PC-3 (cell line): ENCODE measurements around the gene IL17RA. TPM values are rescaled to one million over a fixed set of nuclear protein-coding genes. Genes with fewer than 3 reads are reported as not detected.

ENCODE experiments used
- ATAC-seq: fragments of 200-7000 bp; cut with Tn5 transposase; 2 replicates; pipeline ENCODE4 v1.9.1; 2020; ENCODE audit warnings: mild to moderate bottlenecking, moderate library complexity
- BruUV-seq: library from RNA; stranded (reverse); fragments of 400-500 nt; replicated peaks from 2 replicates; lab custom pipeline; 2021; lab: Mats Ljungman, UMichigan
- CTCF ChIA-PET: fragments of 300-600 bp; sonication (Branson Sonifier 250); formaldehyde crosslinking; loops from one replicate; lab custom pipeline; 2022; ENCODE audit warnings: antibody characterized with exemption; lab: Charles Lee
- POLR2A ChIA-PET: fragments of 300-600 bp; sonication (Branson Sonifier 250); formaldehyde crosslinking; loops from one replicate; lab custom pipeline; 2022; ENCODE audit warnings: antibody characterized with exemption; ENCODE audit not compliant: unreplicated experiment; lab: Charles Lee
- DNase-seq: peaks from one replicate; pipeline ENCODE4 v3.0.0-alpha.2; 2015
- H2AFZ ChIP-seq: fragments of 300-600 bp; sonication (generic); 2 replicates; pipeline ENCODE4 v1.6.0; 2016; ENCODE audit warnings: antibody characterized with exemption, low read length
- H3F3A ChIP-seq: fragments of 300-600 bp; sonication (generic); one replicate; pipeline ENCODE4 v1.6.0; 2017; ENCODE audit warnings: antibody characterized with exemption, low read length, control low read depth, mild to moderate bottlenecking; ENCODE audit not compliant: unreplicated experiment
- H3K27ac ChIP-seq: fragments of 300-600 bp; sonication (generic); 2 replicates; pipeline ENCODE4 v1.5.1; 2016; ENCODE audit warnings: mild to moderate bottlenecking, low read length
- H3K27me3 ChIP-seq: fragments of 300-600 bp; sonication (generic); 2 replicates; pipeline ENCODE4 v1.6.1; 2016; ENCODE audit warnings: low read length, mixed read lengths
- H3K36me3 ChIP-seq: fragments of 300-600 bp; sonication (generic); 2 replicates; pipeline ENCODE4 v1.6.1; 2016; ENCODE audit warnings: low read depth, mixed run types, low read length, mixed read lengths
- H3K4me1 ChIP-seq: fragments of 300-600 bp; sonication (generic); 2 replicates; pipeline ENCODE4 v1.5.1; 2016; ENCODE audit warnings: low read length; ENCODE audit not compliant: insufficient read depth
- H3K4me2 ChIP-seq: fragments of 300-600 bp; sonication (generic); 2 replicates; pipeline ENCODE4 v1.6.0; 2016; ENCODE audit warnings: low read length
- H3K4me3 ChIP-seq: fragments of 300-600 bp; sonication (generic); 2 replicates; pipeline ENCODE4 v1.5.1; 2016; ENCODE audit warnings: mild to moderate bottlenecking, low read length, mixed read lengths
- H3K79me2 ChIP-seq: fragments of 300-600 bp; sonication (generic); 2 replicates; pipeline ENCODE4 v1.6.1; 2017; ENCODE audit warnings: low read length, mixed read lengths
- H3K9ac ChIP-seq: fragments of 300-600 bp; sonication (generic); 2 replicates; pipeline ENCODE4 v1.6.0; 2016; ENCODE audit warnings: mild to moderate bottlenecking, low read length
- H3K9me2 ChIP-seq: fragments of 300-600 bp; sonication (generic); replicated peaks from 2 replicates; pipeline ENCODE4 v1.6.1; 2016; ENCODE audit warnings: mixed run types, low read length, mixed read lengths
- H3K9me3 ChIP-seq: fragments of 300-600 bp; sonication (generic); 2 replicates; pipeline ENCODE4 v1.6.1; 2016; ENCODE audit warnings: low read length, mixed read lengths
- H4K20me1 ChIP-seq: fragments of 300-600 bp; sonication (generic); 2 replicates; pipeline ENCODE4 v1.6.1; 2016; ENCODE audit warnings: low read length, mixed read lengths
- CTCF ChIP-seq: fragments of 300-600 bp; sonication (generic); conservative IDR thresholded peaks from 2 replicates; pipeline ENCODE4 v1.5.1; 2017; ENCODE audit warnings: antibody characterized with exemption, low read depth, mild to moderate bottlenecking, low read length
- EZH2 ChIP-seq: fragments of 300-600 bp; sonication (generic); IDR thresholded peaks from one replicate; pipeline ENCODE4 v1.6.1; 2017; ENCODE audit warnings: antibody characterized with exemption, mild to moderate bottlenecking, low read length; ENCODE audit not compliant: unreplicated experiment
- EZH2phosphoT487 ChIP-seq: fragments of 300-600 bp; sonication (generic); IDR thresholded peaks from 2 replicates; pipeline ENCODE4 v1.6.1; 2018; ENCODE audit warnings: mild to moderate bottlenecking, antibody characterized with exemption, low read length, borderline replicate concordance
- intact Hi-C: fragments of 100-400 bp; cut with micrococcal nuclease; formaldehyde crosslinking; loops from 2 replicates; pipeline ENCODE4 v1.9.0; 2023
- total RNA-seq: library from RNA; depleted of rRNA; stranded (reverse); fragments of >200 nt; gene quantifications from 2 replicates; pipeline ENCODE4 v1.2.3, GENCODE V29; 2014

IL17RA gene
- total RNA-seq, 1 experiment from 2014 or later = 5.9 TPM

GRCh38 chr22:17158568-17159503, 74.0 kb downstream of the IL17RA start, which contains the start of gene HDHD5:
Gene HDHD5, minus strand, starts transcription at chr22:17159277. Its CDS starts 26 bp downstream, at chr22:17159251.
- Histone ChIP-seq H3K9ac (peak within 1 kb of the TSS; percentile 80), H3K4me2 (peak within 1 kb of the TSS; percentile 99), H3K79me2 (peaks cover 42% of the 10 kb centered on the region), H3K4me1 (peaks cover 16% of the 10 kb centered on the region), H3K27ac (peak within 1 kb of the TSS; percentile 51), H4K20me1 (peaks cover 5% of the 10 kb centered on the region; the same call in 1 of the 2 replicates), H3K36me3 (no peaks in the 10 kb centered on the region), H3F3A (no peaks in the 10 kb centered on the region), H3K9me2 (no peaks in the 10 kb centered on the region), H3K9me3 (no peaks in the 10 kb centered on the region), H3K4me3 (peak within 1 kb of the TSS; percentile 83), H2AFZ (peak within 1 kb of the TSS; percentile 99), H3K27me3 (no peaks in the 10 kb centered on the region)
- CTCF ChIA-PET = interaction anchor here (1.2 to 1.4 kb wide), 2 partner anchors 12 to 46 kb away, joined by 3 to 7 read pairs; no protein-coding TSS in a partner anchor
- TF ChIP-seq EZH2 (no peak), CTCF (no peak), EZH2phosphoT487 (no peak)
- BruUV-seq = no TSS peak
- ATAC-seq (peak; percentile 84), DNase-seq (peak; percentile 75)
- POLR2A ChIA-PET = interaction anchor here (0.6 kb wide), 1 partner anchor 991 kb away, joined by 21 read pairs; no protein-coding TSS in a partner anchor
- intact Hi-C loops = loop anchor here (1.0 kb wide), 1 partner anchor 47 kb away; no protein-coding TSS in a partner anchor

- H3K9me2 ChIP-seq = no peaks in the 10 kb centered on the region
- ChIA-PET CTCF (interaction anchor here (1.4 kb wide), 1 partner anchor 12 kb away, joined by 7 read pairs; no protein-coding TSS in a partner anchor), POLR2A (no interaction called here)
- H3K27ac ChIP-seq = peak overlapping the region; percentile 41
- BruUV-seq = no TSS peak
- peak overlapping the region; percentile 99 for H2AFZ ChIP-seq
- DNase-seq (peak; percentile 61), ATAC-seq (peak; percentile 33)
- peaks cover 5% of the 10 kb centered on the region; the same call in 1 of the 2 replicates for H4K20me1 ChIP-seq
- no peaks in the 10 kb centered on the region for H3F3A ChIP-seq
- no peaks in the 10 kb centered on the region for H3K27me3 ChIP-seq
- H3K79me2 ChIP-seq = peaks cover 39% of the 10 kb centered on the region
- peak overlapping the region; percentile 83 for H3K4me3 ChIP-seq
- peak overlapping the region; percentile 99 for H3K4me2 ChIP-seq
- TF ChIP-seq CTCF (no peak), EZH2phosphoT487 (no peak), EZH2 (no peak)
- H3K9me3 ChIP-seq = no peaks in the 10 kb centered on the region
- H3K4me1 ChIP-seq = peaks cover 16% of the 10 kb centered on the region
- intact Hi-C loops = no loop called here
- peak overlapping the region; percentile 80 for H3K9ac ChIP-seq
- no peaks in the 10 kb centered on the region for H3K36me3 ChIP-seq
Measured at GRCh38 chr22:17159504-17159951, 74.7 kb downstream of the IL17RA start.
